GM12878 (cell line): Measurements from ENCODE around the gene CITED2. TPM values are rescaled to one million over a fixed set of nuclear protein-coding genes. Genes with fewer than 3 reads are reported as not detected.

Source experiments
- ASH2L ChIP-seq: fragments of 300-600, 200-600 bp; sonication (generic); IDR thresholded peaks from 2 replicates; pipeline ENCODE4 v1.6.1; 2017; ENCODE audit warnings: low read depth, mild to moderate bottlenecking, borderline replicate concordance
- HDAC2 ChIP-seq: fragments of 200-600 bp; sonication (generic); IDR thresholded peaks from 2 replicates; pipeline ENCODE4 v1.6.1; 2017
- HDAC6 ChIP-seq: fragments of 200-600 bp; sonication (generic); IDR thresholded peaks from one replicate; pipeline ENCODE4 v1.8.0; 2017; ENCODE audit warnings: antibody characterized with exemption; ENCODE audit not compliant: unreplicated experiment
- HDGF ChIP-seq: fragments of 450-650 bp; IDR thresholded peaks from 2 replicates; pipeline ENCODE4 v1.6.1; 2016; ENCODE audit warnings: antibody characterized with exemption
- IRF4 ChIP-seq: IDR thresholded peaks from 2 replicates; pipeline ENCODE4 v1.6.1; 2011; ENCODE audit warnings: low read depth, low read length
- MTA3 ChIP-seq: IDR thresholded peaks from 2 replicates; pipeline ENCODE4 v1.6.1; 2012; ENCODE audit warnings: low read length, inconsistent platforms, borderline replicate concordance
- RFX5 ChIP-seq: IDR thresholded peaks from 2 replicates; pipeline ENCODE4 v1.6.1; 2011; ENCODE audit warnings: low read depth, low read length, improper control_type of control experiment
- SREBF1 ChIP-seq: IDR thresholded peaks from 2 replicates; pipeline ENCODE4 v1.6.1; 2012; ENCODE audit warnings: mild to moderate bottlenecking, low read length
- STAT3 ChIP-seq: IDR thresholded peaks from 2 replicates; pipeline ENCODE4 v1.6.1; 2011; ENCODE audit warnings: low read depth, low read length, improper control_type of control experiment
- TCF7 ChIP-seq: IDR thresholded peaks from 2 replicates; pipeline ENCODE4 v1.6.1; 2014; ENCODE audit warnings: antibody characterized with exemption, borderline replicate concordance
- ZBED1 ChIP-seq: IDR thresholded peaks from 2 replicates; pipeline ENCODE4 v1.6.1; 2016; ENCODE audit warnings: borderline replicate concordance
- ZNF207 ChIP-seq: fragments of 450-650 bp; IDR thresholded peaks from 2 replicates; pipeline ENCODE4 v1.6.1; 2014; ENCODE audit warnings: antibody characterized with exemption, mild to moderate bottlenecking, borderline replicate concordance
- polyA plus RNA-seq, 11 experiments: library from polyadenylated mRNA; depleted of rRNA in 4 of 11; unstranded in 6 of 11; stranded (reverse) in 5 of 11; fragments of >200 nt; fragmentation: Nextera tagmentation in 4 of 11; fragmentation: Illumina TruSeq in 1 of 11; extraction: Ambion mirVana in 4 of 11; extraction: Trizol in 1 of 11; gene quantifications; 1 replicate in 1 of 11; 2 replicates in 10 of 11; pipeline versions ENCODE4 v1.2.1 to v1.2.3, GENCODE V29; 2011 to 2016; ENCODE audit warnings: inconsistent platforms in 2 of 11, missing spikeins in 2 of 11, low read depth in 1 of 11
- total RNA-seq, 4 experiments: library from RNA; depleted of rRNA in 3 of 4; stranded (reverse); fragments of >200 nt in 3 of 4; fragmentation: Illumina TruSeq in 1 of 4; extraction: Trizol in 1 of 4; gene quantifications; 2 replicates each; pipeline versions ENCODE4 v1.2.1 to v1.2.3, GENCODE V29; 2013 to 2021
- TF ChIP-seq, protein P1 (sequence below): fragments of 450-650 bp; formaldehyde crosslinking; IDR thresholded peaks from 2 replicates; pipeline ENCODE4 v1.4.0; 2020; ENCODE audit warnings: mild to moderate bottlenecking, moderate library complexity
- TF ChIP-seq, protein P2 (sequence below): IDR thresholded peaks from 2 replicates; pipeline ENCODE4 v1.6.1; 2011; ENCODE audit warnings: borderline replicate concordance, low read depth, mild to moderate bottlenecking, moderate library complexity, mixed read lengths, low read length; ENCODE audit not compliant: insufficient read depth; ENCODE audit errors: extremely low read length
- TF ChIP-seq, protein P3 (sequence below): fragments of 450-650 bp; IDR thresholded peaks from 2 replicates; pipeline ENCODE4 v1.6.1; 2017; ENCODE audit warnings: antibody characterized with exemption, mild to moderate bottlenecking, moderate library complexity
- TF ChIP-seq, protein P4 (sequence below): IDR thresholded peaks from 2 replicates; pipeline ENCODE4 v1.6.1; 2012; ENCODE audit warnings: low read length, inconsistent platforms
- TF ChIP-seq, protein P5 (sequence below): fragments of 450-650 bp; IDR thresholded peaks from 2 replicates; pipeline ENCODE4 v1.6.1; 2016; ENCODE audit warnings: mild to moderate bottlenecking, moderate library complexity, borderline replicate concordance

CITED2 gene
- total and polyA plus RNA-seq, 10 of the 15 experiments (the other 5 are each of a cell fraction or from before 2014, with no cell fraction given): 0.08 to 20.0 (median 7.3) TPM

DNA sequence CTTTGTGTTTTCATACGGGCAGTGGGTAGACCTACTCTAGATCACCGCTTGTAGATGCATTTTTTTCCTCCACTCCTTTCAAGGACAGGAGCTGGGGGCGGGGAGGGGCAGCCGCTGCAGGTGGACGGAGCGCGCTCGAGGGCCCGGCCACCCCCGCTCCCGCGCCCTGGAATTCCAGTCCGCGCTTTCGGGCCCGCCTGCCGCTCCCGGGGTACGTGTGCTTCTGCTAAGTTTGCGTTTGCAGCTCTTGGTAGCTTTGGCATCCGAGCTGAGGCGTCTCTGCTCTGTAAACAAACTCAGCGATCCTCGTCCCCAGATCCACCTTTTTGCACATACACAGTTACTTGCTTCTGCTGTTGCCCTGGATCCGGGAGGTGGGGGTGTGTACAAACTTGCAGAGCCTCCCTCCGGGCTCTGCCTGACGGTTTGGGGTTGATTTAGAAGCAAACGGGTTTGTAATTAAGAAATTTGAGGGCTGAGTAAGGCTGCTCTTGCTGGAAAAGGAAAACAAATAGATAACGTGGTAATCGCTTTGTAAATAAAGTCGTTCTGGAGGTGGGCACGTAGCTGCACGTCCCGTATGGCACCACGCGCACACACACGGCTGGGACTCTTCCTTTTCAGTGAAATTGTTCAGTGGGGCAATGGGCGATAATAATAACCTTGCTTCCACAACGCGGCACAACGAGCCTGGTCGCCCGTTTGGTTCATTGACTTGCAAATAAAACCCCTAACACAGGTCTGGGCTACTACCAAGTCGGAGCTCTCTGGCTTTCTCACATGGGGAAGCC lies 973 bp upstream of the CITED2 start (continued):
- TF ChIP-seq SREBF1 (no peak), ZBED1 (no peak), HDAC6 (no peak), ZNF207 (no peak), HDAC2 (no peak), TCF7 (no peak), HDGF (no peak), MTA3 (no peak), RFX5 (no peak), IRF4 (no peak), ASH2L (no peak), STAT3 (no peak)
- TF ChIP-seq, protein P1, sequence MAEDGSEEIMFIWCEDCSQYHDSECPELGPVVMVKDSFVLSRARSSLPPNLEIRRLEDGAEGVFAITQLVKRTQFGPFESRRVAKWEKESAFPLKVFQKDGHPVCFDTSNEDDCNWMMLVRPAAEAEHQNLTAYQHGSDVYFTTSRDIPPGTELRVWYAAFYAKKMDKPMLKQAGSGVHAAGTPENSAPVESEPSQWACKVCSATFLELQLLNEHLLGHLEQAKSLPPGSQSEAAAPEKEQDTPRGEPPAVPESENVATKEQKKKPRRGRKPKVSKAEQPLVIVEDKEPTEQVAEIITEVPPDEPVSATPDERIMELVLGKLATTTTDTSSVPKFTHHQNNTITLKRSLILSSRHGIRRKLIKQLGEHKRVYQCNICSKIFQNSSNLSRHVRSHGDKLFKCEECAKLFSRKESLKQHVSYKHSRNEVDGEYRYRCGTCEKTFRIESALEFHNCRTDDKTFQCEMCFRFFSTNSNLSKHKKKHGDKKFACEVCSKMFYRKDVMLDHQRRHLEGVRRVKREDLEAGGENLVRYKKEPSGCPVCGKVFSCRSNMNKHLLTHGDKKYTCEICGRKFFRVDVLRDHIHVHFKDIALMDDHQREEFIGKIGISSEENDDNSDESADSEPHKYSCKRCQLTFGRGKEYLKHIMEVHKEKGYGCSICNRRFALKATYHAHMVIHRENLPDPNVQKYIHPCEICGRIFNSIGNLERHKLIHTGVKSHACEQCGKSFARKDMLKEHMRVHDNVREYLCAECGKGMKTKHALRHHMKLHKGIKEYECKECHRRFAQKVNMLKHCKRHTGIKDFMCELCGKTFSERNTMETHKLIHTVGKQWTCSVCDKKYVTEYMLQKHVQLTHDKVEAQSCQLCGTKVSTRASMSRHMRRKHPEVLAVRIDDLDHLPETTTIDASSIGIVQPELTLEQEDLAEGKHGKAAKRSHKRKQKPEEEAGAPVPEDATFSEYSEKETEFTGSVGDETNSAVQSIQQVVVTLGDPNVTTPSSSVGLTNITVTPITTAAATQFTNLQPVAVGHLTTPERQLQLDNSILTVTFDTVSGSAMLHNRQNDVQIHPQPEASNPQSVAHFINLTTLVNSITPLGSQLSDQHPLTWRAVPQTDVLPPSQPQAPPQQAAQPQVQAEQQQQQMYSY (CRISPR knock-in tag): no peak
- TF ChIP-seq, protein P2, sequence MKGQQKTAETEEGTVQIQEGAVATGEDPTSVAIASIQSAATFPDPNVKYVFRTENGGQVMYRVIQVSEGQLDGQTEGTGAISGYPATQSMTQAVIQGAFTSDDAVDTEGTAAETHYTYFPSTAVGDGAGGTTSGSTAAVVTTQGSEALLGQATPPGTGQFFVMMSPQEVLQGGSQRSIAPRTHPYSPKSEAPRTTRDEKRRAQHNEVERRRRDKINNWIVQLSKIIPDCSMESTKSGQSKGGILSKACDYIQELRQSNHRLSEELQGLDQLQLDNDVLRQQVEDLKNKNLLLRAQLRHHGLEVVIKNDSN: no peak
- TF ChIP-seq, protein P3, sequence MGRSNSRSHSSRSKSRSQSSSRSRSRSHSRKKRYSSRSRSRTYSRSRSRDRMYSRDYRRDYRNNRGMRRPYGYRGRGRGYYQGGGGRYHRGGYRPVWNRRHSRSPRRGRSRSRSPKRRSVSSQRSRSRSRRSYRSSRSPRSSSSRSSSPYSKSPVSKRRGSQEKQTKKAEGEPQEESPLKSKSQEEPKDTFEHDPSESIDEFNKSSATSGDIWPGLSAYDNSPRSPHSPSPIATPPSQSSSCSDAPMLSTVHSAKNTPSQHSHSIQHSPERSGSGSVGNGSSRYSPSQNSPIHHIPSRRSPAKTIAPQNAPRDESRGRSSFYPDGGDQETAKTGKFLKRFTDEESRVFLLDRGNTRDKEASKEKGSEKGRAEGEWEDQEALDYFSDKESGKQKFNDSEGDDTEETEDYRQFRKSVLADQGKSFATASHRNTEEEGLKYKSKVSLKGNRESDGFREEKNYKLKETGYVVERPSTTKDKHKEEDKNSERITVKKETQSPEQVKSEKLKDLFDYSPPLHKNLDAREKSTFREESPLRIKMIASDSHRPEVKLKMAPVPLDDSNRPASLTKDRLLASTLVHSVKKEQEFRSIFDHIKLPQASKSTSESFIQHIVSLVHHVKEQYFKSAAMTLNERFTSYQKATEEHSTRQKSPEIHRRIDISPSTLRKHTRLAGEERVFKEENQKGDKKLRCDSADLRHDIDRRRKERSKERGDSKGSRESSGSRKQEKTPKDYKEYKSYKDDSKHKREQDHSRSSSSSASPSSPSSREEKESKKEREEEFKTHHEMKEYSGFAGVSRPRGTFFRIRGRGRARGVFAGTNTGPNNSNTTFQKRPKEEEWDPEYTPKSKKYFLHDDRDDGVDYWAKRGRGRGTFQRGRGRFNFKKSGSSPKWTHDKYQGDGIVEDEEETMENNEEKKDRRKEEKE: no peak
- TF ChIP-seq, protein P4, sequence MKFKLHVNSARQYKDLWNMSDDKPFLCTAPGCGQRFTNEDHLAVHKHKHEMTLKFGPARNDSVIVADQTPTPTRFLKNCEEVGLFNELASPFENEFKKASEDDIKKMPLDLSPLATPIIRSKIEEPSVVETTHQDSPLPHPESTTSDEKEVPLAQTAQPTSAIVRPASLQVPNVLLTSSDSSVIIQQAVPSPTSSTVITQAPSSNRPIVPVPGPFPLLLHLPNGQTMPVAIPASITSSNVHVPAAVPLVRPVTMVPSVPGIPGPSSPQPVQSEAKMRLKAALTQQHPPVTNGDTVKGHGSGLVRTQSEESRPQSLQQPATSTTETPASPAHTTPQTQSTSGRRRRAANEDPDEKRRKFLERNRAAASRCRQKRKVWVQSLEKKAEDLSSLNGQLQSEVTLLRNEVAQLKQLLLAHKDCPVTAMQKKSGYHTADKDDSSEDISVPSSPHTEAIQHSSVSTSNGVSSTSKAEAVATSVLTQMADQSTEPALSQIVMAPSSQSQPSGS: no peak
- TF ChIP-seq, protein P5, sequence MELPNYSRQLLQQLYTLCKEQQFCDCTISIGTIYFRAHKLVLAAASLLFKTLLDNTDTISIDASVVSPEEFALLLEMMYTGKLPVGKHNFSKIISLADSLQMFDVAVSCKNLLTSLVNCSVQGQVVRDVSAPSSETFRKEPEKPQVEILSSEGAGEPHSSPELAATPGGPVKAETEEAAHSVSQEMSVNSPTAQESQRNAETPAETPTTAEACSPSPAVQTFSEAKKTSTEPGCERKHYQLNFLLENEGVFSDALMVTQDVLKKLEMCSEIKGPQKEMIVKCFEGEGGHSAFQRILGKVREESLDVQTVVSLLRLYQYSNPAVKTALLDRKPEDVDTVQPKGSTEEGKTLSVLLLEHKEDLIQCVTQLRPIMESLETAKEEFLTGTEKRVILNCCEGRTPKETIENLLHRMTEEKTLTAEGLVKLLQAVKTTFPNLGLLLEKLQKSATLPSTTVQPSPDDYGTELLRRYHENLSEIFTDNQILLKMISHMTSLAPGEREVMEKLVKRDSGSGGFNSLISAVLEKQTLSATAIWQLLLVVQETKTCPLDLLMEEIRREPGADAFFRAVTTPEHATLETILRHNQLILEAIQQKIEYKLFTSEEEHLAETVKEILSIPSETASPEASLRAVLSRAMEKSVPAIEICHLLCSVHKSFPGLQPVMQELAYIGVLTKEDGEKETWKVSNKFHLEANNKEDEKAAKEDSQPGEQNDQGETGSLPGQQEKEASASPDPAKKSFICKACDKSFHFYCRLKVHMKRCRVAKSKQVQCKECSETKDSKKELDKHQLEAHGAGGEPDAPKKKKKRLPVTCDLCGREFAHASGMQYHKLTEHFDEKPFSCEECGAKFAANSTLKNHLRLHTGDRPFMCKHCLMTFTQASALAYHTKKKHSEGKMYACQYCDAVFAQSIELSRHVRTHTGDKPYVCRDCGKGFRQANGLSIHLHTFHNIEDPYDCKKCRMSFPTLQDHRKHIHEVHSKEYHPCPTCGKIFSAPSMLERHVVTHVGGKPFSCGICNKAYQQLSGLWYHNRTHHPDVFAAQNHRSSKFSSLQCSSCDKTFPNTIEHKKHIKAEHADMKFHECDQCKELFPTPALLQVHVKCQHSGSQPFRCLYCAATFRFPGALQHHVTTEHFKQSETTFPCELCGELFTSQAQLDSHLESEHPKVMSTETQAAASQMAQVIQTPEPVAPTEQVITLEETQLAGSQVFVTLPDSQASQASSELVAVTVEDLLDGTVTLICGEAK: no peak
